GM12878 (cell line): ENCODE measurements around the gene ATP1B2. TPM values are rescaled to one million over a fixed set of nuclear protein-coding genes. Genes with fewer than 3 reads are reported as not detected.

Experiments
- ATAC-seq: fragments of 200-7000 bp; cut with Tn5 transposase; 3 replicates; pipeline ENCODE4 v1.9.1; 2020; ENCODE audit warnings: mild to moderate bottlenecking, moderate library complexity
- BruUV-seq: library from RNA; stranded (reverse); fragments of 400-500 nt; replicated peaks from 2 replicates; lab custom pipeline; 2021; lab: Mats Ljungman, UMichigan
- CTCF ChIA-PET: fragments of 300-600 bp; sonication (Branson Sonifier 250); formaldehyde crosslinking; extraction: SDS; loops from one replicate; lab custom pipeline; 2021; ENCODE audit warnings: inconsistent platforms; lab: Yijun Ruan, JAX
- POLR2A ChIA-PET: fragments of 350-600 bp; formaldehyde crosslinking; extraction: SDS; loops from one replicate; lab custom pipeline; 2021; ENCODE audit warnings: inconsistent platforms; lab: Charles Lee
- RAD21 ChIA-PET: fragments of 300-600 bp; sonication (Branson Sonifier 250); formaldehyde crosslinking; loops from one replicate; lab custom pipeline; 2023; ENCODE audit warnings: antibody characterized with exemption; ENCODE audit not compliant: unreplicated experiment; lab: Charles Lee
- SMC1A ChIA-PET: fragments of 300-600 bp; sonication (Branson Sonifier 250); formaldehyde crosslinking; loops from one replicate; lab custom pipeline; 2023; ENCODE audit not compliant: unreplicated experiment, uncharacterized antibody; lab: Charles Lee
- DNase-seq: peaks from one replicate; pipeline ENCODE4 v3.0.0-alpha.2; 2011; ENCODE audit warnings: low read depth, low spot score
- FAIRE-seq: peaks from 3 replicates; lab custom pipeline; 2011; peaks lifted over from hg19 to GRCh38; lab: Jason Lieb, UNC
- H2AFZ ChIP-seq: 2 replicates; pipeline ENCODE4 v1.6.0; 2011; ENCODE audit warnings: low read depth, low read length, control low read depth; ENCODE audit not compliant: control insufficient read depth
- H3K27ac ChIP-seq: 2 replicates; pipeline ENCODE4 v1.5.1; 2011; ENCODE audit warnings: control low read depth; ENCODE audit not compliant: control insufficient read depth, insufficient read depth
- H3K27me3 ChIP-seq, 2 experiments: replicated peaks in 1 of 2; 2 replicates each; pipeline versions ENCODE4 v1.6.0 to v1.6.1; 2011; ENCODE audit warnings: low read length in 1 of 2; ENCODE audit not compliant: control insufficient read depth in 2 of 2, insufficient read depth in 2 of 2
- H3K36me3 ChIP-seq, 2 experiments: 2 replicates each; pipeline ENCODE4 v1.5.1; 2011; ENCODE audit warnings: low read length in 1 of 2; ENCODE audit not compliant: control insufficient read depth in 2 of 2, insufficient read depth in 2 of 2
- H3K4me1 ChIP-seq: 2 replicates; pipeline ENCODE4 v1.6.1; 2011; ENCODE audit warnings: mild to moderate bottlenecking, low read length, moderate library complexity, mixed read lengths; ENCODE audit not compliant: control insufficient read depth, insufficient read depth
- H3K4me2 ChIP-seq: 2 replicates; pipeline ENCODE4 v1.6.0; 2011; ENCODE audit warnings: control low read depth; ENCODE audit not compliant: control insufficient read depth, insufficient read depth
- H3K4me3 ChIP-seq: fragments of 200-600 bp; sonication (generic); 2 replicates; pipeline ENCODE4 v1.5.1; 2016
- H3K79me2 ChIP-seq: 2 replicates; pipeline ENCODE4 v1.6.0; 2011; ENCODE audit warnings: low read length; ENCODE audit not compliant: control insufficient read depth, insufficient read depth
- H3K9ac ChIP-seq: 2 replicates; pipeline ENCODE4 v1.8.0; 2011; ENCODE audit warnings: low read length, control low read depth, mixed read lengths; ENCODE audit not compliant: control insufficient read depth, insufficient read depth
- H3K9me3 ChIP-seq: replicated peaks from 3 replicates; pipeline ENCODE4 v1.5.1; 2011; ENCODE audit warnings: mild to moderate bottlenecking, low read length; ENCODE audit not compliant: control insufficient read depth, insufficient read depth
- H4K20me1 ChIP-seq: 2 replicates; pipeline ENCODE4 v1.6.0; 2011; ENCODE audit not compliant: control insufficient read depth, insufficient read depth
- CBFB ChIP-seq: IDR thresholded peaks from 2 replicates; pipeline ENCODE4 v1.6.1; 2016; ENCODE audit warnings: antibody characterized with exemption, low read depth
- CREB1 ChIP-seq: IDR thresholded peaks from 2 replicates; pipeline ENCODE4 v1.6.1; 2012; ENCODE audit warnings: low read depth, mild to moderate bottlenecking, inconsistent platforms
- JUNB ChIP-seq: IDR thresholded peaks from 2 replicates; pipeline ENCODE4 v1.6.1; 2016; ENCODE audit warnings: antibody characterized with exemption, mild to moderate bottlenecking
- MAX ChIP-seq: IDR thresholded peaks from 2 replicates; pipeline ENCODE4 v1.6.1; 2012; ENCODE audit warnings: low read depth, low read length, improper control_type of control experiment
- NFYB ChIP-seq: IDR thresholded peaks from 2 replicates; pipeline ENCODE4 v1.6.1; 2011; ENCODE audit warnings: low read depth, mild to moderate bottlenecking, low read length, improper control_type of control experiment, moderate library complexity; ENCODE audit not compliant: insufficient read depth
- NR2C2 ChIP-seq: IDR thresholded peaks from 2 replicates; pipeline ENCODE4 v1.6.1; 2011; ENCODE audit warnings: borderline replicate concordance, low read depth; ENCODE audit not compliant: control insufficient read depth, insufficient read length
- TARDBP ChIP-seq: IDR thresholded peaks from 2 replicates; pipeline ENCODE4 v1.6.1; 2016; ENCODE audit warnings: borderline replicate concordance
- WGBS: methylation state at CpG from one replicate; pipeline ENCODE4 v1.1.6; 2016; ENCODE audit warnings: low lambda C conversion rate; ENCODE audit not compliant: insufficient replicate concordance, insufficient coverage; ENCODE audit errors: missing lambda C conversion rate; 5-methylcytosine and 5-hydroxymethylcytosine counted together
- in situ Hi-C: fragments of 300-500 bp; cut with MboI; formaldehyde crosslinking; loops from 9 replicates; pipeline ENCODE4 v1.14.3; 2018; ENCODE audit warnings: mixed read lengths
- intact Hi-C: fragments of 100-400 bp; cut with micrococcal nuclease; formaldehyde crosslinking; loops from one replicate; pipeline ENCODE4 v1.14.2; 2022; ENCODE audit not compliant: unreplicated experiment
- polyA plus RNA-seq, 11 experiments: library from polyadenylated mRNA; depleted of rRNA in 4 of 11; unstranded in 6 of 11; stranded (reverse) in 5 of 11; fragments of >200 nt; fragmentation: Nextera tagmentation in 4 of 11; fragmentation: Illumina TruSeq in 1 of 11; extraction: Ambion mirVana in 4 of 11; extraction: Trizol in 1 of 11; gene quantifications; 1 replicate in 1 of 11; 2 replicates in 10 of 11; pipeline versions ENCODE4 v1.2.1 to v1.2.3, GENCODE V29; 2011 to 2016; ENCODE audit warnings: inconsistent platforms in 2 of 11, missing spikeins in 2 of 11, low read depth in 1 of 11
- total RNA-seq, 4 experiments: library from RNA; depleted of rRNA in 3 of 4; stranded (reverse); fragments of >200 nt in 3 of 4; fragmentation: Illumina TruSeq in 1 of 4; extraction: Trizol in 1 of 4; gene quantifications; 2 replicates each; pipeline versions ENCODE4 v1.2.1 to v1.2.3, GENCODE V29; 2013 to 2021
- TF ChIP-seq, protein P1 (sequence below): fragments of 450-650 bp; IDR thresholded peaks from 2 replicates; pipeline ENCODE4 v1.6.1; 2017; ENCODE audit warnings: mild to moderate bottlenecking, low read depth, inconsistent platforms; ENCODE audit not compliant: poor library complexity, severe bottlenecking
- TF ChIP-seq, protein P2 (sequence below): IDR thresholded peaks from 2 replicates; pipeline ENCODE4 v1.6.1; 2011; ENCODE audit warnings: borderline replicate concordance, low read depth, mild to moderate bottlenecking, moderate library complexity, low read length; ENCODE audit not compliant: insufficient read depth, poor library complexity, severe bottlenecking

Gene ATP1B2
- total and polyA plus RNA-seq, 10 of the 15 experiments (the other 5 are each of a cell fraction or from before 2014, with no cell fraction given), result 0.03 to 0.29 (median 0.15) TPM; not detected in 3

- ATAC-seq, result no peak
- CTCF ChIA-PET, result interaction anchor here (2.4 kb wide), 1 partner anchor 13 kb away, joined by 9 read pairs; the partner anchor contains the start of genes TP53 and WRAP53
- Histone ChIP-seq H3K4me3 (no peak overlapping the region), H3K4me2 (no peak overlapping the region), H3K9me3 (no peaks in the 10 kb centered on the region)
- TF ChIP-seq CREB1 (no peak), JUNB (no peak), NR2C2 (no peak), MAX (no peak), NFYB (no peak), TARDBP (no peak), CBFB (no peak)
- TF ChIP-seq, protein P1, sequence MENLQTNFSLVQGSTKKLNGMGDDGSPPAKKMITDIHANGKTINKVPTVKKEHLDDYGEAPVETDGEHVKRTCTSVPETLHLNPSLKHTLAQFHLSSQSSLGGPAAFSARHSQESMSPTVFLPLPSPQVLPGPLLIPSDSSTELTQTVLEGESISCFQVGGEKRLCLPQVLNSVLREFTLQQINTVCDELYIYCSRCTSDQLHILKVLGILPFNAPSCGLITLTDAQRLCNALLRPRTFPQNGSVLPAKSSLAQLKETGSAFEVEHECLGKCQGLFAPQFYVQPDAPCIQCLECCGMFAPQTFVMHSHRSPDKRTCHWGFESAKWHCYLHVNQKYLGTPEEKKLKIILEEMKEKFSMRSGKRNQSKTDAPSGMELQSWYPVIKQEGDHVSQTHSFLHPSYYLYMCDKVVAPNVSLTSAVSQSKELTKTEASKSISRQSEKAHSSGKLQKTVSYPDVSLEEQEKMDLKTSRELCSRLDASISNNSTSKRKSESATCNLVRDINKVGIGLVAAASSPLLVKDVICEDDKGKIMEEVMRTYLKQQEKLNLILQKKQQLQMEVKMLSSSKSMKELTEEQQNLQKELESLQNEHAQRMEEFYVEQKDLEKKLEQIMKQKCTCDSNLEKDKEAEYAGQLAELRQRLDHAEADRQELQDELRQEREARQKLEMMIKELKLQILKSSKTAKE, result no peak
- TF ChIP-seq, protein P2, sequence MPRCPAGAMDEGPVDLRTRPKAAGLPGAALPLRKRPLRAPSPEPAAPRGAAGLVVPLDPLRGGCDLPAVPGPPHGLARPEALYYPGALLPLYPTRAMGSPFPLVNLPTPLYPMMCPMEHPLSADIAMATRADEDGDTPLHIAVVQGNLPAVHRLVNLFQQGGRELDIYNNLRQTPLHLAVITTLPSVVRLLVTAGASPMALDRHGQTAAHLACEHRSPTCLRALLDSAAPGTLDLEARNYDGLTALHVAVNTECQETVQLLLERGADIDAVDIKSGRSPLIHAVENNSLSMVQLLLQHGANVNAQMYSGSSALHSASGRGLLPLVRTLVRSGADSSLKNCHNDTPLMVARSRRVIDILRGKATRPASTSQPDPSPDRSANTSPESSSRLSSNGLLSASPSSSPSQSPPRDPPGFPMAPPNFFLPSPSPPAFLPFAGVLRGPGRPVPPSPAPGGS, result no peak
- TF ChIP-seq, all 136 proteins: peak for 0
- ChIA-PET POLR2A (interaction anchor here (0.7 kb wide), 2 partner anchors 339 to 725 kb away, joined by 3 read pairs; no protein-coding TSS in a partner anchor), RAD21 (no interaction called here), SMC1A (no interaction called here)
- Histone ChIP-seq H2AFZ (no peak overlapping the region), H4K20me1 (no peaks in the 10 kb centered on the region), H3K27ac (no peak overlapping the region), H3K27me3 (peaks cover 0 to 4% of the 10 kb centered on the region in 2 experiments; a peak in 3 of 4 replicates), H3K36me3 (peaks cover 0 to 4% of the 10 kb centered on the region in 2 experiments; a peak in 3 of 4 replicates), H3K79me2 (no peaks in the 10 kb centered on the region), H3K4me1 (no peaks in the 10 kb centered on the region), H3K9ac (no peak overlapping the region)
- intact Hi-C loops (no loop called here), in situ Hi-C loops (no loop called here)
- DNase-seq (no peak), FAIRE-seq (no peak)
- WGBS, result 95% methylated on average over 7 of the region's 7 CpGs
- no TSS peak for BruUV-seq
Observed at GRCh38 chr17:7700510-7700909, 49.8 kb downstream of the ATP1B2 start.
